Hepatocyte (in vitro differentiated cells): ENCODE data around the gene SLC4A7. TPM values are rescaled to one million over a fixed set of nuclear protein-coding genes. Genes with fewer than 3 reads are reported as not detected.

ENCODE experiments used
- DNase-seq: peaks from one replicate; pipeline ENCODE4 v3.0.0-alpha.2; 2016; ENCODE audit warnings: low spot score
- H2AFZ ChIP-seq: fragments of 200-600 bp; sonication (generic); 2 replicates; pipeline ENCODE4 v1.6.0; 2016; ENCODE audit warnings: antibody characterized with exemption, mild to moderate bottlenecking
- H3K27ac ChIP-seq: fragments of 200-600 bp; sonication (generic); 2 replicates; pipeline ENCODE4 v1.5.1; 2016; ENCODE audit warnings: mild to moderate bottlenecking
- H3K27me3 ChIP-seq: fragments of 200-600 bp; sonication (generic); 2 replicates; pipeline ENCODE4 v1.6.1; 2016
- H3K36me3 ChIP-seq: fragments of 200-600 bp; sonication (generic); replicated peaks from 2 replicates; pipeline ENCODE4 v1.5.1; 2016; ENCODE audit warnings: low read depth; ENCODE audit not compliant: insufficient read depth
- H3K4me1 ChIP-seq: fragments of 200-600 bp; sonication (generic); 2 replicates; pipeline ENCODE4 v1.5.1; 2016; ENCODE audit warnings: mild to moderate bottlenecking, moderate library complexity; ENCODE audit not compliant: insufficient read depth
- H3K4me2 ChIP-seq: fragments of 200-600 bp; sonication (generic); 2 replicates; pipeline ENCODE4 v1.6.0; 2016
- H3K4me3 ChIP-seq: fragments of 200-600 bp; sonication (generic); 2 replicates; pipeline ENCODE4 v1.5.1; 2016; ENCODE audit warnings: mild to moderate bottlenecking
- H3K79me2 ChIP-seq: fragments of 200-600 bp; sonication (generic); 2 replicates; pipeline ENCODE4 v1.6.0; 2017; ENCODE audit warnings: mild to moderate bottlenecking
- H3K9me2 ChIP-seq: fragments of 200-600 bp; sonication (generic); replicated peaks from 2 replicates; pipeline ENCODE4 v1.6.0; 2017; ENCODE audit warnings: mild to moderate bottlenecking; ENCODE audit not compliant: insufficient read depth
- H3K9me3 ChIP-seq: fragments of 200-600 bp; sonication (generic); 2 replicates; pipeline ENCODE4 v1.5.1; 2016; ENCODE audit warnings: low read depth, mild to moderate bottlenecking
- H4K20me1 ChIP-seq: fragments of 200-600 bp; sonication (generic); 2 replicates; pipeline ENCODE4 v1.6.0; 2016; ENCODE audit warnings: mild to moderate bottlenecking; ENCODE audit not compliant: insufficient read depth, poor library complexity, severe bottlenecking
- CTCF ChIP-seq: fragments of 200-600 bp; sonication (generic); IDR thresholded peaks from 2 replicates; pipeline ENCODE4 v1.5.1; 2016; ENCODE audit warnings: antibody characterized with exemption, mild to moderate bottlenecking; ENCODE audit not compliant: poor library complexity
- EZH2 ChIP-seq: fragments of 200-600 bp; sonication (generic); IDR thresholded peaks from 2 replicates; pipeline ENCODE4 v1.6.1; 2016; ENCODE audit warnings: antibody characterized with exemption, mild to moderate bottlenecking, borderline replicate concordance
- EZH2phosphoT487 ChIP-seq: fragments of 200-600 bp; sonication (generic); IDR thresholded peaks from one replicate; pipeline ENCODE4 v1.6.1; 2018; ENCODE audit warnings: antibody characterized with exemption, mild to moderate bottlenecking, low read depth, moderate library complexity; ENCODE audit not compliant: unreplicated experiment, severe bottlenecking
- WGBS: methylation state at CpG from one replicate; pipeline ENCODE4 v1.1.6; 2016; ENCODE audit warnings: low lambda C conversion rate; ENCODE audit errors: missing lambda C conversion rate; 5-methylcytosine and 5-hydroxymethylcytosine counted together
- polyA plus RNA-seq: library from polyadenylated mRNA; unstranded; fragments of >200 nt; fragmentation: Nextera tagmentation; extraction: Ambion mirVana; gene quantifications from 2 replicates; pipeline ENCODE4 v1.2.1, GENCODE V29; 2016
- total RNA-seq: library from RNA; depleted of rRNA; stranded (reverse); fragments of >200 nt; gene quantifications from 2 replicates; pipeline ENCODE4 v1.2.3, GENCODE V29; 2014

SLC4A7 gene
- total and polyA plus RNA-seq, 2 experiments from 2014 or later, result 7.7 to 45.3 TPM

- Histone ChIP-seq H4K20me1 (no peaks in the 10 kb centered on the region), H3K9me3 (no peaks in the 10 kb centered on the region), H3K27ac (no peak overlapping the region), H3K4me2 (no peak overlapping the region), H3K4me3 (no peak overlapping the region), H3K9me2 (no peaks in the 10 kb centered on the region), H3K79me2 (no peaks in the 10 kb centered on the region), H2AFZ (no peak overlapping the region), H3K27me3 (no peaks in the 10 kb centered on the region), H3K4me1 (no peaks in the 10 kb centered on the region), H3K36me3 (no peaks in the 10 kb centered on the region)
- TF ChIP-seq CTCF (no peak), EZH2phosphoT487 (no peak), EZH2 (no peak)
- DNase-seq, result no peak
- 96% methylated on average over 2 of the region's 2 CpGs for WGBS
These were observed 24.2 kb upstream of the SLC4A7 start for GRCh38 chr3:27508424-27508823.

DNA sequence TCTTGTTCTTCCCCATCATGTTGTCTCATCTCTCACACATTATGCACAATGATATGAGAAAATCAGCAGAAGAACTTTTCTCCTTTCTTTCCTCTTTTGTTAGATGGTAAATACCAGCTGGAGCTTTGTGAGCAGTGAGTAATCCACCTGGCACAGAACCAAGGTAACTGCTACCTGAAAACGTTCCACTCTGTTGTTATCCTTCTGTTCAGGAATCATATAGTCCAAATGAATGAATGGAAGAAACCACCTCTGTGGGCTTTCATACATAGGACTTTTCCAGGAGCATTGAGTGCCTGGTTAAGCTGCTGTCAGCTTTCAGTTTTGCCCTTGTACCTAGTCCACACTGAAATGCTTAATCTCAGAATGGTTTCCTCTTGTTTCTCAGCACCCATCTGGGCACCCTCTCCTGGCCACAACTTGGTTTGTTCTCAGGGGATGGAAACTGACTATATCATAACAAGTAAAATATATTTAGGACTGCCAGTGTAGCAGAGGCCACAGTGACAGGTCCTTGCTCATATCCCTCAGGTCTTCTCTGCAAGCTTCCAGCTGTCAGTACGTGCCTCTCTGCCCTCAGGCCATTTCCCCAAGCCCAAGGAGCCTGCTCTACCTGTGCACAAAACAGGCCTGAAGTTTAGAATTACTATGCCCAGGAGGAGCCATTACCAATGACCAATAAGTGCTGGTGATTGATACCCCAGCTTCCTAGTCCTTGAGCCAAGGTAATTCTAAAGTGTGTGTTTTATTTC lies 23.5 kb upstream of the SLC4A7 start:
- no peak overlapping the region for H3K27ac ChIP-seq
- H3K9me3 ChIP-seq, result no peaks in the 10 kb centered on the region
- no peaks in the 10 kb centered on the region for H3K27me3 ChIP-seq
- no peaks in the 10 kb centered on the region for H4K20me1 ChIP-seq
- no peaks in the 10 kb centered on the region for H3K79me2 ChIP-seq
- WGBS, result 43% methylated on average over 2 of the region's 2 CpGs
- H3K4me3 ChIP-seq, result no peak overlapping the region
- no peaks in the 10 kb centered on the region for H3K9me2 ChIP-seq
- TF ChIP-seq CTCF (no peak), EZH2phosphoT487 (no peak), EZH2 (no peak)
- H3K4me1 ChIP-seq, result no peaks in the 10 kb centered on the region
- DNase-seq, result no peak
- no peaks in the 10 kb centered on the region for H3K36me3 ChIP-seq
- H3K4me2 ChIP-seq, result no peak overlapping the region
- no peak overlapping the region for H2AFZ ChIP-seq

DNA sequence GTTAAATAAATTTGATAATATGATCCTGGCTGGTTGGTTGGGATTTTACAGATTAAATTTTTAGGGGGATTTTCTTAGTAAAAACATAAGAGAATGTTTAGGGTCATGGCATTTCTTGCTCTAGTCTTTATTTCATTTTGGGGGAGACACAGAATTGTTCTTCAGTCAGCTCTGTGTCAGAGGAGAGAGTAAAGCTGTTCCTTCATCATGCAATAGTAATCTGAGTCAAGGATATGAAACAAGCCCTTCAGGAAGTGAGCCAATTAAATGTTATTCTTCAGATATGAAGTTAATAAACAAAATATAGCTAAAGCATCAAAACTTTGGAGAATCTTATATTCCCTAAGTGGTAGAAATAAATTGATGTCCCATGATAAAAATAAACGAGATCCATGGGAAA lies 22.9 kb upstream of the SLC4A7 start:
- Histone ChIP-seq H3K9me2 (no peaks in the 10 kb centered on the region), H3K4me1 (no peaks in the 10 kb centered on the region), H3K27ac (no peak overlapping the region), H2AFZ (no peak overlapping the region), H3K79me2 (no peaks in the 10 kb centered on the region), H3K4me3 (no peak overlapping the region), H3K27me3 (no peaks in the 10 kb centered on the region), H3K4me2 (no peak overlapping the region), H3K9me3 (no peaks in the 10 kb centered on the region), H3K36me3 (no peaks in the 10 kb centered on the region), H4K20me1 (no peaks in the 10 kb centered on the region)
- TF ChIP-seq EZH2phosphoT487, result no peak
- TF ChIP-seq CTCF, result no peak
- TF ChIP-seq EZH2, result no peak
- 93% methylated on average over 1 of the region's 1 CpG for WGBS
- no peak for DNase-seq
